HG03025 (cell line): ENCODE results near the gene FAM111A.

Source experiments
- ATAC-seq: cut with Tn5 transposase; IDR thresholded peaks from one replicate; pipeline ENCODE4 v1.9.1; 2021; ENCODE audit warnings: mild to moderate bottlenecking, moderate library complexity; ENCODE audit not compliant: unreplicated experiment, low FRiP score

The FAM111A gene

DNA sequence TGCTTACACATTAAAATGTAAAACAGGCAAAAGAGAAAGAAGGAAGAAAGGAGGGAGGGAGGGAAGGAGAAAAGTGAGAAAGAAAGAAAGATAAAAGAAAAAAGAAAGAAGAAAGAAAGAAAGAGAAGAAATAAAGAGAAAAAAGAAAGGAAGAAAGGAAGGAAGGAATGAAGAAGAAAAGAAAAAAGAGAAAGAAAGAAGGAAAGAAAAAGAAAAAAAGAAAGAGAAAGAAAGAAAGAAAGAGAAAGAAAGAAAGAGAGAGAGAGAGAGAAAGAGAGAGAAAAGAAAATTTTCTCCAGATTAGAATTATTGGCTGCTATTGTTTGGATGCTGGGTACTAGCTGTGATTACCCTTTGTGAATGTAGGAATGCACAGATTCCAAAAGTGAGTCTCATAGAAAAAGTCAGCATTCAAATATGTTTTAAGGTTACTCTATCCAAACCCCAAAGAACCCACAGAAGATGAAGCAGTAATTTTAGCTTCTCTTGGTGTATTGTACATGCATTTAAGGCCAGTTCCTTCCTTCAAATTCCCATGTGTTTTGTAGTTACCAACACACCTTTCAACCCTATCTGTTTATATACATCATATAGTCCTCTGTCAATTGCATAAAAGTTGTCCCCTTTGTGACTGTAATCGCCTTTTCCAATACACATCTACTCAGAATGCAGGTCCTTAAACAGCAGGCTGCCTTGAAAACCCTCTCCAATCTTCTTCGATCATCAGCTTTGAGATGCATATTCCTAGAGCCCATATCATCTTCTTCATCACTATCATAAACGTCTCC is 789 bp upstream of the FAM111A start:
- no peak for ATAC-seq

DNA sequence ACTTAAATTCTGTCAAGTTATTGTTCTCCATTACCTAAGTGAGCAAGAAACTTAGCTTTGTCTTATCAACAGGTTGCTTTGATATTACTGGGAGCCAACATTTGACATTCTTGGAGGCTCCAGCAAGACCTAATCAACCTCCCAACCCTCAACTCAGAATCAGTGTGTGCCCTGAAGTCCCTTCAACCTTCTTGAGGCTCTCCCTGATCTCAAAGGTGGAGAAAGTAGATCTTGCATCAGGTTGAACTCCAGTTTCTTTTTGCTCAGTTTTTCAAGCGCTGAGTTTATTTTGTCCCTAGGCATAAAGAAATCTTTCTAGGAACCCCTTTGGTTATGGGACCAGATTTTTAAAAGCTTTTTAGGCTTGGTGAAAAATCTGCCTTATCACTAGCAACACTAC is 1.4 kb downstream of the FAM111A start:
- no peak for ATAC-seq

DNA sequence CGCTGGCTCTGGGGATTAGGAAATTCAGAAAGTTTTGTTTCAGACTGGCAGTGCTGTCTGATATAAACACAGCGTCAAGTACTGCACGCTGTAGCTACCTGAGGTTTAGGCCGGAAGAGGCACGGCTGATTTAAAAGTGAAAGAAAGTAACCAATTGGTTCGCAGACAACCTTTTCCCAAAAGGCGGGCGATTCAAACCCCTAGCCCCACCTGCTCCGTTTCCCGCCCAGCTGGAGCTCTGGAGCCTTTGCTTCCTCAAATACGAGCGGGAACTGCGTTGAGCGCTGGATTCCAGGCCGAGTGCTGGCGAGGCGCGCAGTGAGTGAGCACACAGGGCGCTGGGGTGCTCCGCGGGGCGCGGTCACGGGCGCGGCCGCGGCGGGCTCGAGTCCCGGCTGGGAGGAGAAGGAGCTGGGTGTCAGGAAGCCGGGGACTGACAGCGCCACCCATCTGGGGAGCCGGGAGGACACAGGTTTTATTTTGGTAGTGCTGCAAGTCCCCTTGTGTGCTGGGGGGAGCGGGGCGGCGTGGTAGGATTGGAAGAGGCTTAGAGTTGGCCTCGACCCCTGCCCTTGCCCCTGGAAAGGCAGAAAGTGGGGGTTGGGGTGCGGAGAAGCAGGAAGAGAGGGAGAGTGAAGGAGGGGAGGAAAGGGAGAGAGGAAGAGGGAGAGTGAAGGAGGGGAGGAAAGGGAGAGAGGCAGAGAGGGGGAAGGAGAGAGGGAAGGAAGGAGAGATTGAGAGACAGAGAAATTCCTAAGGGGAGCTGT is 2.1 kb downstream of the FAM111A start:
- peak; percentile 56 for ATAC-seq

DNA sequence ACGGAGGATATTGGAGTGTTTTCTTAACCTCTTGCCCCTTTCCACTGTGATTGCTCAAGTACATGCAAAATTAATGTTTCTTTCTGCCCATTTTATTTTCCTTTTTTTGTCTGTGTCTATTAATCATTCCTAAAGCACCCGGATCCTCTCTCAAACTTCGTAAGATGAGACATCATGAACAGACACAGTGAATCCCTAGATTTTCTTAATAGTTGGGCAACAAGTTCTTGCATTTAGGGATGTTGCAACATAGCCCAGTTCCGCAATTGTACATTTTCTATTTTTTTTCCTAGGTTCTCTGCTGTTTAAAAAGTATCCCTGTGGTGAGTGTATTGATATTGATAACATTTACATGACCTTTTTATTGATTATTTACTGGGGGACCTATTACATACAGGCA is 2.9 kb downstream of the FAM111A start:
- ATAC-seq, result no peak

DNA sequence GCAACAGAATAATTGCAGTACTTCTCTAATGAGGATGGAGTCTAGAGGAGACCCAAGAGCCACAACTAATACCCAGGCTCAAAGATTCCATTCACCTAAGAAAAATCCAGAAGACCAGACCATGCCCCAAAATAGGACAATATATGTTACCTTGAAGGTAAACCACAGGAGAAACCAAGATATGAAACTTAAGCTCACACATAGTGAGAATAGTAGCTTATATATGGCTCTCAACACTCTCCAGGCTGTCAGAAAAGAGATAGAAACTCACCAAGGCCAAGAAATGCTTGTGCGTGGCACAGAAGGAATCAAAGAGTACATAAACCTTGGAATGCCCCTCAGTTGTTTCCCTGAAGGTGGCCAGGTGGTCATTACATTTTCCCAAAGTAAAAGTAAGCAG is 9.1 kb downstream of the FAM111A start:
- ATAC-seq, result peak; percentile 76

DNA sequence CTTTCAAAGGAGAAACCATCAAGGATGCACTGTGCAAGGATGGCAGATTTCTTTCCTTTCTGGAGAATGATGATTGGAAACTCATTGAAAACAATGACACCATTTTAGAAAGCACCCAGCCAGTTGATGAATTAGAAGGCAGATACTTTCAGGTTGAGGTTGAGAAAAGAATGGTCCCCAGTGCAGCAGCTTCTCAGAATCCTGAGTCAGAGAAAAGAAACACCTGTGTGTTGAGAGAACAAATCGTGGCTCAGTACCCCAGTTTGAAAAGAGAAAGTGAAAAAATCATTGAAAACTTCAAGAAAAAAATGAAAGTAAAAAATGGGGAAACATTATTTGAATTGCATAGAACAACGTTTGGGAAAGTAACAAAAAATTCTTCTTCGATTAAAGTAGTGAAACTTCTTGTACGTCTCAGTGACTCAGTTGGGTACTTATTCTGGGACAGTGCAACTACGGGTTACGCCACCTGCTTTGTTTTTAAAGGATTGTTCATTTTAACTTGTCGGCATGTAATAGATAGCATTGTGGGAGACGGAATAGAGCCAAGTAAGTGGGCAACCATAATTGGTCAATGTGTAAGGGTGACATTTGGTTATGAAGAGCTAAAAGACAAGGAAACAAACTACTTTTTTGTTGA is 9.8 kb downstream of the FAM111A start:
- ATAC-seq, result peak; percentile 86

DNA sequence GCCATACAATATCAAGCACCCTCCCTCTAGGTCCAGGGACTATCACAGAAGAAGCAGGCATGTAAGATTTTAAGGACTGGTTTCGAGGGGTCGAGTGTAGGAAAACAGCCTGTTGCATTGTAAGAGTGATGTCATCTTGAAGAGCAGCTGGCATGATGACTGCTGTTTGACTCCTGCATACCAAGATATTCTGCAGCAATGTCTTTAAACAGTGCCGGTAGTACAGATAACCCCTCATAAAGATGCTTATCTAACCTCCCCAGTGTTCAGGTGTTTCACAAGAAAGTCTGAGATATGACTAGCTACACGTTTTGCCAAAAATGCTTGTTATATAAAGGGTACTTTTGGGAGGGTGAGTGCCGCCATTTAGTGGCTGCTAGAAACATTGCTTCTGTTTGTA is 12.0 kb downstream of the FAM111A start:
- no peak for ATAC-seq

DNA sequence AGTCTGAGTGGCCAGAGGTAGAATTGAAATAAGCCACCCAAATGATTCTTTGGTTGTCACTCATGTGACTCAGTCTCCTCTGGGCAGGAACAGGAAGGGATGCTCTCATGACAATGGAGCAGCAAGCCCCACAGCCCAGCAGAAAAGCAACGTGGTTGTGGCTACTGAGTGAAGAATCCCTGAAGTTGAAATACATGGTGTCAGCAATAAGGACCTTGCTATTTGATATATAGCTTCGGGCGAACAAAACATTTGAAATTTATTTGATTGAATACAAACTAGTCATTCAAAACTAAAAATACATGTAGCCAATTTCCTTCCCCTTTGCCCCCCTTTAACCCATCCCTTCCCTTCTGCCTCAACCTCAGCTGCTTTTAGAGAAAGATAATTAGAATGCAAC is 14.8 kb downstream of the FAM111A start:
- no peak for ATAC-seq

DNA sequence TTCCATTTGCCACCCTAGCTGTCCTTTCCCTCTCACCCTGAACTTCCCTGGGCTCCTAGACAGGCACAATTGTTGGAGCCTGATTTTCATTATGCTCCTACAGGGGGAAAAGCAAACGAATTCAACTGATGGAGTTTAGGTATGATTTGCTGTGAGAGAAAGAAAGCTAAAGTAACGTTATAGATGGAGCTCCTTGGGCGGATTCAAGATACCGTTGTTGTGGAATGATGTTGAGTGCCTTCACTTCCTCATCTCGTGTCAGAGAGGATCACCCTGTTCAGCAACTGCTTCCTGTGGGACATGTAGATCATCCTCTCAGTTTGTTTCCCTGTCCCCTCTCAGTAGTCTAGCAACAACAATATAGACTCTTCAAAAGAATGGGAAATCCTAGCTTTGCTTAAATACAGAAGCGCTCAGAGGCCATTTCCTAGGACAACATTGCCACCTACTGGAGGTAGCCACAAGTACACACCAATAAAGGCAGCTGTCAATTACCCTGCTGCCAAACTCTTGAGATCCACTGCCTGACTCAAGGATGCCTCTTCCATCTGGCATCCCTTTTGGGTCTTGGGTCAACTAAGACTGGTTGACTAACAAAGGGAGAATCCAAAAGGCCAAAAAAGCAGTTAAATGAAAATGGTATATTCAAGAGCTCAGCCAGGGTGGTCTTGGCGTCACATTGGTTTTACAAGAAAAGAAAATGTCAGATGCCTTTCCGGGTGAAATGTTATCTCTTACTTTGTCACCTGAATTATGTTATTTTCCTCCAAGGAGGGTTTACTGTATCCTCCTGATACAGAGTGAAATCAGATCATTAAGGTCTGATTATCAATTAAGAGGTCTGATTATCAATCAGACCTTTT is 15.8 kb downstream of the FAM111A start:
- peak; percentile 90 for ATAC-seq

DNA sequence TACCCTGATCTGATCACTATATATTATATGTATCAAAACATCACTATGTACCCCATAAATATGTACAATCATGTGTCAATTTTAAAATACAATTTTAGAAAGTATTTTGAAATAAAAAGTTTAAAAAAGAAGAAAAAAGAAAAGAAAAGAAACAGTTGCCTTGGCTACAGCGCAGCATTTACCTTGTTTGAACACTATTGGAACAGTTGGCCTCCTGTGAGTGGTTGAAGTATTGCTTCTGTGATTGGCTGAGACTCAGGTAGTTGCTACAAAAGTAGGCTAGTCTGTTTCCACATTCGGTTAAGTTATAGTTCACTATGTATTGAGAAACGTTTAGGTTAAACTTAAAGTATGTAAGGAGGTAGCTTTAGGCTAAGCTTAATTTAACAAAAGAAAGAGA is 21.4 kb downstream of the FAM111A start:
- ATAC-seq, result no peak

DNA sequence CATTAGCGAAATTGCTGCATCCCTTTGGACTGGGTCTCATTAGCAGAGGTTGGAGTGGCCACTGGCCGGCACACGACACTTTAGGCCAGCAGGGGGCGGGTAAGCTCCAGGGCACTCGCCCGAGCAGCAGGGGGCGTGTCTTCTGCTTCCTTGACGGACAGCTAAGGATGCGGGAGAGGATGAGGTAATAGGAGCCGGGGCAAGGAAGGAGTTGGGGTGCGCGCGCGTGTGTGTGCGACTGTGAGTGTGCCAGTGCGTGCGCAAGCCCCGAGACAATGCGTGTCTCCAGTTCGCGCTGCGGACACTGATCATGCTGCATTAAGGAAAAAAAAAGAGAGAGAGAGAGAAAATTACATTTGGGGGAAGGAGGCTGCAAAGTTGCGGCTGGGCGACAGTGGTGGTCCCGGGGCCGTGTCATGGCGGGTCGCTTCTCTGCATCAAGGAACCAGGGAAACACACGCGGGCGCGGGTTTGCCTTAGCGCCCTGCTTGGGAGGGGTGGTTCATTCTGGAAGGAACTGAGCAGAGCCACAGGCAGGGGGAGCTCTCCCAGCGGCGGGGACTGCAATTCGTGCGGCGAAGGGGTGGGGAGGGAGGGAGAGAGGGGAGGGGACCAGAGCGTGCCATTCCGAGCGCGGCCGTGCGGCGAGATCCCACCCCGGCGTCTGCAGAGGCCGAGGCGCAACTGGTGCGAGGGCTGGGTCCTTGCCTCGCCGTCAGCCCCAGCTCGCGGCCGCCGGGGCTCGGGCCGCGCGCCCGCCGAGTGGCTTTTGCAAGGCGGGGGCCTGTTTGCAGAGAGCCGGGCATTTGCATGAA is 29.1 kb downstream of the FAM111A start, which contains the start of gene DTX4:
Gene DTX4 (plus strand): TSS at position 625 of the 815 bp plus-strand sequence. CDS start 464 bp downstream, outside the sequence.
- ATAC-seq, result peak; percentile 79

DNA sequence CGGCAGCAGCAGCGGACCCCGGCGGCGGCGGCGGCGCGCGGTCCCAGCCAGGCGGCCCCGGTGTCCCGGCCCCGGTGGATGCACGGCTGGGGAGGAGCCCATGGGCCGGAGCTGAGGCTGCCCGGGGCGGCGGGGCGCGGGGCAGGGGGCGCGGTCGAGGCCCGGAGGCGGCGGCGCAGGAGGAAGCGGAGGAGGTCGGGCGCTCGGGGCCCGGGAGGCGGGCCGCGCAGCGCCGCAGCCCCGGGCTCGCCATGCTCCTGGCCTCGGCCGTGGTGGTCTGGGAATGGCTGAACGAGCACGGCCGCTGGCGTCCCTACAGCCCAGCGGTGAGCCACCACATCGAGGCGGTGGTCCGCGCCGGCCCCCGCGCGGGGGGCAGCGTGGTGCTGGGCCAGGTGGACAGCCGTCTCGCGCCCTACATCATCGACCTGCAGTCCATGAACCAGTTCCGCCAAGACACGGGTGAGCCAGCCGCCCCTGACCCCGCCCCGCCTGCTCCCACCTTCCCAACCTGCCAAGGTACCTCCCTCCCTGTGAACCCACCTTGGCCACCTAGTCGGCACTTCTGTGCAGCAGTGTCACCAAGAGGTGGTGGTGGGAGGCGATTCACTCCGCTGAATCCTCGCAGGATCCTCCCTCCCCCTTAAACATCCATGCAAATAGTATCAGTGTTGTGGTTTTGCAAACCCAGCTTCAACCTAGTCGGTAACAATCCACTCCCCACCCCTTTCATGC is 29.9 kb downstream of the FAM111A start:
- ATAC-seq, result peak; percentile 36

DNA sequence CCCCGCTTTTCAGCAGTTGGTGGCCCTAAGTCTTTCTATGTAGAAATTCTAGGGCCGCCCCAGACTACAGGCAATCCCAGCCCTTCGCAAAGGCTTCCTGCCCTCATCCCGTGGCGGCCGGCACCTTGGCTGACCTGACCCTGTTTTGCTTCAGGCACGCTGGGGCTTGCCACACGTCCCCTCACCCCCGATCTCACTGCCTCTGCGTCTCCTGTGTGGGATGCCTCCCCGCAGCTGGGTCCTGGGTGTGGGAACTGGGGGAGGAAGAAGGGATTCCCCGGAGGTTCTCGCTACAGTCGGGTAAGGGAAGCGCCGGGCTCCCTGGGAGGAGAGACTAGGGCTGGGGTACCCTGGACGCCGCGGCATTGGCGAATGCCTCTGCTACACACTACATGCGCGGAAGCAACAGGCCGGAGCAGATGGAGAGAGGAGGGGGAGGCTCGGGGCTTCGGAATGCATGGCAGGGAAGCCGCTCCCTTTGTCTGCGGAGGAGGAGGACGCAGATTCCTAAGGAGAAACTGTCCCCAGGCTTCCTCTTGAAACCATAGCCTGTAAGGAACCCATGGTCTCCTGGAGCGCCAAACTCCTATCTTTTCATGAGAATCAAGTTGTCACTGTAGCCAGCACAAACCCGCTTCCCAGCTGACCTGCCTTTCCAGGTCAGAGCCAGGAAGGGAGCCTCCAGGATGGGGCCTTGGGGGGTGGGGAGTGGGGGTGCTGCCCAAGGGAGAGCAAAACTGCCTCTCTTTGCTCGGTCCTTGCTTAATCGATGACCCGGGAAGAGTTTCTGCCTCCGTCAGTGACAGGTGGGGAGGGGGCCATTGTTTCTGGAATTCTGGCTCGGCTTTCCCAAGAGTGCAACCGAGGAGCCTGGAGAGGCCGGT is 30.7 kb downstream of the FAM111A start:
- ATAC-seq, result peak; percentile 8

DNA sequence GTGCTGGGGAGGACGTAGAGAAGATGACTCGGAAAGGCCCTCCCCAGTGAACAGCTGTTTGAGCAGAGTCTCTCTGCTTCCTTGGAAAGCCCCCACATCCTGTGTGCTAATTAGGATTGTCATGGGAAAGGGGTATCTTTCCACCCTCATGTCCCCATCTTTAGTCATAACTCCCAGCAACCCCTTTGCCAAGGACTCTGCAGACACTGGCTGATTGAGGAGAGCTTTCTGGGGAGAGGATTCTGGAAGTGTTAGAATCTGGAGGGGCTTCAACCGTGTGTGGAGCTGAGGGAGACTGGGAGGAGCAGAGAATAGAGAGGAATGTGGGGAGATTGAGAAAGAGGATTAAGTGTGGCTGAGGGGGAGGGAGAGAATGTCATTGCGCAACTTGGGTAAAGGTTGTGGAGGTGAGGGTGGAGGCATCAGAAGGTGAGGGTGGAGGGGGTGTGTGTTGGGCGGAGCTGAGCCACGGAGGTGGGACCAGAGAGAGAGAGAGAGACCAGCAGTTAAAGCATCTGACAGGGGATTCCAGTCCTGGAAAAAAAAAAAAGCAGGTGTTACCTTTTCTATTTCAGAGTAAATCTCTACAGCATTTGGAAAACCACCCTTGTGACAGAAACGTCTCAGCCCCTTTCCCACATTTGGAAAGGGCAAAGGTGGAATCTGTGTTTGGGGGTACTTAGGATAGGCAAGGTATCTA is 31.5 kb downstream of the FAM111A start:
- no peak for ATAC-seq

DNA sequence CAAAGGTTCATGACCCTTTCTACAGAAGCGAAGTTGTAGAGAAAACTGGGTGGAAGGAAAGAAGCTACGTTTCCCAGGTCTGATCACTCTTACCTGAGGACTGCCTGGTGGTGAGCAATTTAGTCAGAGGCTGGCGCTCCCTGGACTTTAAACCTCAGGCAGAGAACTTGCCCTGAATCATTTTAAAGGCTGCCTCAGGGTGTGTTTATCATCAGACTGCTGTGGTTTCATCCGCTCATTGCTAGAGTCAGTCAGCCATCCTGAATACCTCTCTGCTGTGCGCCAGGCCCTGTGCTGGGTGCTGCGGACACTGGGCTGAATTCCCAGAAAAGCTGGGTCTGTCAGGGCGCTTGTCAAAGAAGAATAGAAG is 32.0 kb downstream of the FAM111A start:
- no peak for ATAC-seq

DNA sequence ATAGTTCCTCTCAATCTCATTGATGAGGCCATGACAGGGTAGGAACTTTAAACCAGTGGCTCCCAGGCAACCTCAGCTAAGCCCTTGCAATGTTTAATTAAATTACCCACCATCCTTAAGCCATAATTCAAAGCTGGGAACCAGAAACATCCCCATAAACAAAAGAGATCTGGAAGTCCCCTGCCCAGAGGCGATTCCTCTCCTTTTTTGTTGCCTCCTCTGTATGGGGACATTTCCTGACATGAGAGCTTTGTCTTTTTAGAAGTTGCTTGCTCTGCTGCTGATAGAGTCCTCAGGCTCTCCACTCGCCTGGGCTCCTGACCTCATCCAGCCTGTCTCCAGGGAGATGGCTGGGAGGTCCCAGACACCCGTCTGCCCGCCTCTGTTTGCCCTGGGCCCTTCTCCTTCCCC is 32.4 kb downstream of the FAM111A start:
- no peak for ATAC-seq

DNA sequence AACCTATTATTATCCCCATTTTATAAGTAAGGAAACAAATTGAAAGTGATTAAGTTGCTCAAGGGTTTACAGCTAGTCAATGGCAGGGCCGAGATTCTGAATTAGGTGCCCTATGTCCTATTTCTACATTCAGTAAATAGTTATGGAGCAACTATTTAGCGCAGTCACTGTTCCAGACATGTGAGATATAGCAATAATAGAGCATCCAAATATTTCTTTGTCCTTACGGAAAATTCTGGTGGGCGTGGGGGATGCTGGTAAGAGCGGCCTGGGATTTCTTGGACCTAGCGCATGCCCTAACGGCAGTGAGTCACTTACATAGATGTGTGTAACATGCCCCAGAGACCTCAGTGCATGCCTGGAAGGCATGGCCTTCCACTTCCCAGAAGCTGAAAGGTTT is 33.7 kb downstream of the FAM111A start:
- ATAC-seq, result no peak
